BLaER1 (cell line): ENCODE data around the gene GRHPR.

ENCODE experiments used
- H3K27ac ChIP-seq: shearing (Covaris generic); formaldehyde crosslinking; 2 replicates; pipeline ENCODE4 v1.8.1; 2022
- H3K27me3 ChIP-seq: shearing (Covaris generic); formaldehyde crosslinking; 2 replicates; pipeline ENCODE4 v1.8.1; 2022
- H3K36me3 ChIP-seq: shearing (Covaris generic); formaldehyde crosslinking; 2 replicates; pipeline ENCODE4 v1.8.1; 2022
- H3K4me1 ChIP-seq: shearing (Covaris generic); formaldehyde crosslinking; 2 replicates; pipeline ENCODE4 v1.8.1; 2022
- H3K4me2 ChIP-seq: shearing (Covaris generic); formaldehyde crosslinking; 2 replicates; pipeline ENCODE4 v1.8.1; 2022
- H3K4me3 ChIP-seq: shearing (Covaris generic); formaldehyde crosslinking; 2 replicates; pipeline ENCODE4 v1.8.1; 2022
- H3K9ac ChIP-seq: shearing (Covaris generic); formaldehyde crosslinking; 2 replicates; pipeline ENCODE4 v1.8.1; 2022
- H3K9me3 ChIP-seq: shearing (Covaris generic); formaldehyde crosslinking; 2 replicates; pipeline ENCODE4 v1.8.1; 2022
- H4K20me1 ChIP-seq: shearing (Covaris generic); formaldehyde crosslinking; 2 replicates; pipeline ENCODE4 v1.8.1; 2022
- Cebpa-rat ChIP-seq: shearing (Covaris generic); IDR thresholded peaks from 2 replicates; pipeline ENCODE4 v1.8.1; 2022

The GRHPR gene

DNA sequence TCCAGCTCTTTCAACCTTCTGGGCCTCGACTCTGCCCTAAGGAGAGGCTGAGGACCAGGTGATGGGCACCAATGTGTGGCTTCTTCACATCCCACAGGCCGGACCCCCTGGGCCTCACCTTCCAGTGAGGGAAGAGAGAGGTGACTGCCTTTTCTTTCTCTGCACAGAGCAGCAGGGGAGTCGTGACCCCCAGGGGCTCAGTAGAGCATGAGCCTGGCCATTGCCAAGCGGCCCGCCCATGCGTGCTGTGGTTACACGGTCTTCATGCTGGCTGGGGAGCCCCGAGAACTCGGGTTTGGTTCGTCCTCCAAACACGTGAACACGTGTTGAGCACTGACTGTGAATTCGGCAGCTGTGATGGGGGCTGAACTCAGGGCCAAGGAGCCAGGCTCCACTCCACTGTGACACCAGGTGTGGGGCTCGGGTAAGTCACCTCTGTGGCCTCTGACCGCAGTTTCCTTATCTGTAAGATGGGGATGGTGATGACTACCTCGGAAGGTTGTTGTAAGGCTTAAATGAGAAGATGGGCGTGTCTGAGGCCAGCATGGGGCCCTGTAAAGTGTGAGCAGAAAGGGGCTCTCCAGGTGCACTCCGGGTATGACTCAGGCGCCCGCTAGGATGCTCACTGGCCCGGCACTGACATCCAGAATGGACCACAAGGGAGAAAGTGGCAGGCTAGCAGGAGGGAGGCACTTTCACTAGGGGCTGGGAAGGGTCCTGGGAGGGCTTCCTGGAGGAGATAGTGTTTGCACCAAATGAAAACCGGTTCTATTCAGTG lies 13.4 kb upstream of the GRHPR start:
- no peak for TF ChIP-seq Cebpa-rat
- Histone ChIP-seq H4K20me1 (no peaks in the 10 kb centered on the region), H3K27ac (peak overlapping the region; percentile 82), H3K4me2 (peak overlapping the region; percentile 75), H3K27me3 (no peaks in the 10 kb centered on the region), H3K4me1 (peaks cover 82% of the 10 kb centered on the region), H3K4me3 (no peak overlapping the region), H3K9ac (peak overlapping the region; percentile 58; the same call in 1 of the 2 replicates), H3K9me3 (no peaks in the 10 kb centered on the region), H3K36me3 (no peaks in the 10 kb centered on the region)

GRCh38 chr9:37410354-37410861 lies 12.1 kb upstream of the GRHPR start:
- Histone ChIP-seq H3K27me3 (no peaks in the 10 kb centered on the region), H3K9ac (peak overlapping the region; percentile 64), H3K4me2 (peak overlapping the region; percentile 75), H3K36me3 (no peaks in the 10 kb centered on the region), H4K20me1 (no peaks in the 10 kb centered on the region), H3K27ac (peak overlapping the region; percentile 82), H3K9me3 (no peaks in the 10 kb centered on the region), H3K4me1 (peaks cover 95% of the 10 kb centered on the region), H3K4me3 (no peak overlapping the region)
- TF ChIP-seq Cebpa-rat = no peak

DNA sequence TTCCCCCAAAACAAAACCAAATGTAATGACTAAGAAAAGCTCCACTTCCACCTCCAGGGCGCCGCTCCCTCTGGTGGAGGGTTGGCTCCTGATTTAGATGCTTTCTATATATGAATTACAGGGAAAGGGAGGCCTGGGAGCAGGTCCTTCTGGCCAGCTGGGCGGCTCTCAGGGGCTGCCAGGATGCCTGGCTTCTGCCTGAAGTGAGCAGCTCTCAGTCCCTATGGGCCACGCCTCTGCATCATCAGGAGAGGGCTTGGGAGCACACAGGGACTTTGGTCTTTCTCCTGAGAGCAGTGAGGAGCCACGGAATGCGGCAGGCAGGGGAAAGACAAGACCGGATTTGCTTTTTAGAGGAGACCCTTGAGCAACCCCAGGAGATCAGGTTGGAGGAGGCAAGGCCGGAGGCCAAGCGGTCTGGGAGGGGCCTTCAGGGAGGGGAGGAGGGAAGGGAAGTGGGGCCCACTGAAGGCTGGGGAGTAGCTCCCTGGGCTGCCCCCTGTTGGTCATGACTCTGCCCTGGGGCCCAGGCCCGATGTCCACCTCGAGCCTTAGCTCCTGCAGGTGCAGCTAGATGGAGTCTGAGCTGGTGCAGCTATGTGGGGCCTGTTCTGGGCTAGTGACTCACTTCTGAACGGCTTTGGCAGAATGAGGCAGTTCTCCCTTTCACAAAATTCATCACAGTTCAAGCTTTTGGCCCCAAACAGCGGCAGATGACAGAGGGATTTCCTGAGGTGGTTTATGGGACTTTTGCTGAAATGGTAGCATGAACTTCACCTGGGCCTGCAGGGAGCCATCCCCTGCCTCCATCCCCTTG lies 11.3 kb upstream of the GRHPR start:
- H3K36me3 ChIP-seq = no peaks in the 10 kb centered on the region
- H4K20me1 ChIP-seq = no peaks in the 10 kb centered on the region
- peak overlapping the region; percentile 75 for H3K4me2 ChIP-seq
- H3K4me3 ChIP-seq = peak overlapping the region; percentile 0; the same call in 1 of the 2 replicates
- no peak for TF ChIP-seq Cebpa-rat
- H3K9ac ChIP-seq = peak overlapping the region; percentile 64; the same call in 1 of the 2 replicates
- no peaks in the 10 kb centered on the region for H3K27me3 ChIP-seq
- H3K4me1 ChIP-seq = peaks cover 100% of the 10 kb centered on the region
- peak overlapping the region; percentile 82 for H3K27ac ChIP-seq
- no peaks in the 10 kb centered on the region for H3K9me3 ChIP-seq

DNA sequence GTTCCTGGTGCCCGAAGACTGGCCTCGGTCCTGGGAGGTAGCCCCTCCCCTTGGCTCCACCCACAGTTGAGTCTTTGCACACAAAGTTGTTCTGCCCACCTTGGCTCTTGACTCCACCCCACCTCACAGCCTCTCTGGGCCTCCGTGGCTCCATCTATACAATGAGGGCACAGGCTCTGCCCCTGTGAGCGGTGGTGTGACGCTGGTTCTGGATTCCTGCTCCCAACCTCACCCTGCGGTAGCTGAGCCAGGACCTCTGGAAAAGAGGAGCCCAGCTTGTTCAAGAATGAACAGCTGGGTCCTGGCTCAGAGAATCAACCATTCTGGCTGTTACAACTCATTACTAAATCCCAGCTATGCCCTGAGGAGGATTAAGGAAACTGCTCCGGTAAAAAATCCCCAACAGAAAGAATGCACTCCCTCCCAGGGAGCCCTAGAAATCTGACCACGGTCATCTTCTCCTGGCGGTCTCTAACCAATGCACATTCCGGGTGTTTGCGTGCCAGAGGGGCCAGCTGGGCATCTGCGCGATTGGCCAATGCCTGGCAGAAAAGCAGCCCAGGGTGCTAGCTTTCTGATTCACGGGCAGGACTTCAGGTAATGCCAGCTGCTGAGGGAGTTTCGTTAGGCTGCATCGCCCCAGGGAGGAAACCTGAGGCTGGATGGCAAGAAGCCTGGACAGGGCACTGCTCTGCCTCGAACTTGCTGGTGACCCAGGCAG lies 9.9 kb upstream of the GRHPR start:
- peak overlapping the region; percentile 75 for H3K4me2 ChIP-seq
- H3K9ac ChIP-seq = peak overlapping the region; percentile 64; the same call in 1 of the 2 replicates
- peaks cover 95% of the 10 kb centered on the region for H3K4me1 ChIP-seq
- H3K9me3 ChIP-seq = no peaks in the 10 kb centered on the region
- H3K4me3 ChIP-seq = no peak overlapping the region
- TF ChIP-seq Cebpa-rat = no peak
- H3K36me3 ChIP-seq = no peaks in the 10 kb centered on the region
- no peaks in the 10 kb centered on the region for H3K27me3 ChIP-seq
- no peaks in the 10 kb centered on the region for H4K20me1 ChIP-seq
- peak overlapping the region; percentile 82 for H3K27ac ChIP-seq

DNA sequence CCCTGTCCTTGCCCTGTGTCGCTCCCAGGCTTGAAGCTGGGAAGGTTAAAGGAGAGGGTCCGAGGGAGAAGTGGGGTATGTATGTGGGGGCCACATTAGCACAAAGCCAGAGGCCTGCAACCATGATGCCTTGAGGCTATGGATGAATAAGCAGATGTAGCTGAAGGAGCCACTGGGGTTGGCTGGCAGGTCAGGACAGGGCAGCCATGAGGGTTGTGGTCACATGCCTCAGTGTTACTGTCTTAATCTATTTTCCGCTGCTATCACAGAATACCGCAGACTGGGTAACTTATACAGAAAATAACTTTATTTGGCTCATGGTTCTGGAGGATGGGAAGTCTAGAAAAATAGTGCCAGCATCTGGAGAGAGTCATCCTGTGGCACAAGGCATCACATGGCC lies 9.2 kb upstream of the GRHPR start:
- Histone ChIP-seq H3K4me2 (peak overlapping the region; percentile 75), H3K27me3 (no peaks in the 10 kb centered on the region)

GRCh38 chr9:37414503-37414943 lies 8.0 kb upstream of the GRHPR start:
- H3K4me3 ChIP-seq = no peak overlapping the region
- H3K4me1 ChIP-seq = peaks cover 95% of the 10 kb centered on the region
- H3K36me3 ChIP-seq = no peaks in the 10 kb centered on the region
- H3K27me3 ChIP-seq = no peaks in the 10 kb centered on the region
- H3K27ac ChIP-seq = peak overlapping the region; percentile 62; the same call in 1 of the 2 replicates
- no peaks in the 10 kb centered on the region for H3K9me3 ChIP-seq
- H3K4me2 ChIP-seq = peak overlapping the region; percentile 75
- peak overlapping the region; percentile 32; the same call in 1 of the 2 replicates for H3K9ac ChIP-seq
- H4K20me1 ChIP-seq = no peaks in the 10 kb centered on the region
- no peak for TF ChIP-seq Cebpa-rat

More for the DNA sequence above, 9.2 kb upstream of the GRHPR start:
- TF ChIP-seq Cebpa-rat = no peak
- no peak overlapping the region for H3K9ac ChIP-seq
- no peak overlapping the region; the same call in 1 of the 2 replicates for H3K27ac ChIP-seq
- no peaks in the 10 kb centered on the region for H3K36me3 ChIP-seq
- H3K4me1 ChIP-seq = peaks cover 95% of the 10 kb centered on the region
- no peak overlapping the region for H3K4me3 ChIP-seq
- no peaks in the 10 kb centered on the region for H4K20me1 ChIP-seq
- no peaks in the 10 kb centered on the region for H3K9me3 ChIP-seq

DNA sequence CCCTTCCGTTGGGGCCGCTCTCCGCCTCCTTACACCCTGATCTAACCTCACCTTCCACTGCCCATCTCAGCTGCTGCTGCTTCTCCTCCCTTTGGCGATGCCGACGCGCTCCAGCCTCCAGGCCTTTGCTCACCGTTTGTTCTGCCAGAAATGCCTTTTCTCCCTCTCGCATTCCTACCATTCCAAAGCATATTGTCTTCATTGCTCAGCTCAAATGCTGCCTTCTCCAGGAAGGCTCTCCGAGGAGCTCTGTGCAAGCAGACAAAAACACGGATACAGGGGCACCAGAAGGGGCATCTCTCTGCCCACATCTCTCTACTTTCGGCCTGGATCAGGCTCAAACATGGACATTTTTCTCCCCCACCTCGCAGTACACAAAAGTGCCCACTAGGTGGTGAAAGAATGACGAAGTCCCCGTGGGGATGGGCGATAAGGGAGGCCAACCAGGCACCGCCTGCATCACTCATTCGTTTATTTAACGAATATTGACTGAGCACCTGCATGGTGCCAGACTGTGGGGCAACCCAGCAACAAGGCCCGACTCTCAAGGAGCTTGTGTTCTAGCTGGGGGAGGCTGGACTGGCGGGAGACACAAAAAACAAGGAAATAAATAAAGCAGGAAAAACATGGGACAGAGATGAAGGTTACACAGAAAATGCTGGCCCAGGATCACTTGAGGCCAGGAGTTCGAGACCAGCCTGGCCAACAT lies 7.3 kb upstream of the GRHPR start:
- H3K4me1 ChIP-seq = peaks cover 95% of the 10 kb centered on the region
- no peaks in the 10 kb centered on the region for H3K9me3 ChIP-seq
- TF ChIP-seq Cebpa-rat = no peak
- H3K4me3 ChIP-seq = no peak overlapping the region
- H3K36me3 ChIP-seq = no peaks in the 10 kb centered on the region
- H3K27ac ChIP-seq = peak overlapping the region; percentile 62; the same call in 1 of the 2 replicates
- H3K9ac ChIP-seq = peak overlapping the region; percentile 42; the same call in 1 of the 2 replicates
- H3K4me2 ChIP-seq = peak overlapping the region; percentile 75
- H4K20me1 ChIP-seq = no peaks in the 10 kb centered on the region
- H3K27me3 ChIP-seq = no peaks in the 10 kb centered on the region

DNA sequence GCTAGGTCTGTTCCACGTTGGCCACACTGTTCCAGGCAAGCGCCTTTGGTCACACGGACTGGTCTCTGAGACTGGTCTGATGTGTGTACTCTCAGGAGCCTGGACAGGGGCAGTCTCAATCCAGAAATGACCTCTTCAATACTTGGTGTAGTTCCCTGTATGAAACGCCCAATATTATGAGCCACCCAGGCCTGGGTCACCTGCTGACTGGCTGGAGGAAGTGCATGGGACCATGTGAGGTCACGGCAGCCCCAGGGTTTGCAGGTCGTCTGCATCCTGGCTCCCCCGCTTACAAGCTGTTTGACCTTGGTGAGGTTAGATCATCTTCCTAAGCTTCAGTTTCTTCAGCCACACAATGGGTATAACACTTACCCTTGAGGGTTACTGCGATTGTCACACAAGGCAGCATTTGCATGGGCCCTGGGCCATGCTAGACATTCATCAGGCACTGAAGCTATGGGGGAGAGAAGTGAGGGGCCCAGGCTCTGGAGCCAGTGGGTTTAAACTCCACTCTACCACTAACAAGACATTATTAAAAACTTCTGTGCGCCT lies 5.2 kb upstream of the GRHPR start:
- H3K36me3 ChIP-seq = no peaks in the 10 kb centered on the region
- no peak overlapping the region for H3K4me2 ChIP-seq
- H3K4me3 ChIP-seq = no peak overlapping the region
- no peak overlapping the region for H3K27ac ChIP-seq
- H3K9ac ChIP-seq = no peak overlapping the region
- TF ChIP-seq Cebpa-rat = no peak
- H4K20me1 ChIP-seq = no peaks in the 10 kb centered on the region
- H3K27me3 ChIP-seq = no peaks in the 10 kb centered on the region
- peaks cover 88% of the 10 kb centered on the region for H3K4me1 ChIP-seq
- H3K9me3 ChIP-seq = no peaks in the 10 kb centered on the region
